ENCODE data around the gene TRIP12.

GRCh38 chr2:229821316-229821715 is 100.5 kb downstream of the TRIP12 start:
- TF ChIP-seq CTCF (IDR thresholded peaks at IDR 0.05; ENCODE audit: low read depth, low read length, poor library complexity, severe bottlenecking): no peak
- no peak for TF ChIP-seq EZH2phosphoT487 (IDR thresholded peaks at IDR 0.05; ENCODE audit: borderline replicate concordance, low read length)
